Skeletal muscle tissue (tissue), 4 donors: Measurements from ENCODE around the gene CHAD. TPM values are rescaled to one million over a fixed set of nuclear protein-coding genes. Genes with fewer than 3 reads are reported as not detected.
A peak's percentile ranks its signal among the peaks of the same experiment; 100 is the strongest.

Experiments
- H3K27ac ChIP-seq: one replicate; pipeline ENCODE4 v1.7.0; 2013; ENCODE audit warnings: mild to moderate bottlenecking, low read depth, low read length, inconsistent platforms
- H3K27me3 ChIP-seq, 3 donors: one replicate each; pipeline ENCODE4 v1.7.0; 2013; ENCODE audit warnings: low read length in 3 of 3; ENCODE audit not compliant: control insufficient read depth in 3 of 3, insufficient read depth in 3 of 3
- H3K36me3 ChIP-seq, 3 donors: one replicate each; pipeline ENCODE4 v1.7.0; 2013; ENCODE audit warnings: low read length in 3 of 3; ENCODE audit not compliant: control insufficient read depth in 3 of 3, insufficient read depth in 3 of 3
- H3K4me1 ChIP-seq, 3 donors: one replicate each; pipeline ENCODE4 v1.7.0; 2013; ENCODE audit warnings: low read length in 3 of 3, mild to moderate bottlenecking in 3 of 3; ENCODE audit not compliant: control insufficient read depth in 3 of 3, insufficient read depth in 3 of 3
- H3K4me3 ChIP-seq, 3 donors: one replicate each; pipeline ENCODE4 v1.7.0; 2013; ENCODE audit warnings: low read length in 3 of 3
- H3K9ac ChIP-seq, 3 donors: one replicate each; pipeline ENCODE4 v1.7.0; 2013; ENCODE audit warnings: low read length in 3 of 3, mild to moderate bottlenecking in 3 of 3, moderate library complexity in 2 of 3, low read depth in 1 of 3
- H3K9me3 ChIP-seq, 3 donors: one replicate each; pipeline ENCODE4 v1.7.0; 2013; ENCODE audit warnings: low read length in 3 of 3; ENCODE audit not compliant: control insufficient read depth in 3 of 3
- total RNA-seq: library from RNA; depleted of rRNA; stranded (reverse); fragments of >200 nt; gene quantifications from one replicate; pipeline ENCODE4 v1.2.3, GENCODE V29; 2014
- donor health status: Osteomylitis.

CHAD gene
- total RNA-seq, 1 donor from 2014 or later, result 1.6 TPM

GRCh38 chr17:50482110-50482509, 13.4 kb upstream of the CHAD start:
- Histone ChIP-seq H3K4me1 (peaks cover 27 to 38% (median 34%) of the 10 kb centered on the region in 3 donors), H3K9me3 (no peaks in the 10 kb centered on the region), H3K4me3 (no peak overlapping the region), H3K36me3 (peaks cover 33 to 48% (median 36%) of the 10 kb centered on the region in 3 donors), H3K27ac (peak overlapping the region; percentile 77), H3K9ac (peak overlapping the region; percentile 10 to 60 (median 28)), H3K27me3 (no peaks in the 10 kb centered on the region)

GRCh38 chr17:50481648-50482047, 13.0 kb upstream of the CHAD start:
- Histone ChIP-seq H3K27ac (peak overlapping the region; percentile 77), H3K27me3 (peaks cover 0 to 1% (median 0%) of the 10 kb centered on the region in 3 donors), H3K9ac (peak overlapping the region; percentile 10 to 60 (median 28)), H3K4me3 (no peak overlapping the region), H3K4me1 (peaks cover 28 to 38% (median 34%) of the 10 kb centered on the region in 3 donors), H3K36me3 (peaks cover 32 to 46% (median 33%) of the 10 kb centered on the region in 3 donors), H3K9me3 (no peaks in the 10 kb centered on the region)

GRCh38 chr17:50480854-50481490, 12.3 kb upstream of the CHAD start:
- Histone ChIP-seq H3K27ac (no peak overlapping the region), H3K9ac (no peak overlapping the region), H3K36me3 (peaks cover 32 to 46% (median 33%) of the 10 kb centered on the region in 3 donors), H3K27me3 (peaks cover 0 to 6% (median 0%) of the 10 kb centered on the region in 3 donors), H3K4me3 (no peak overlapping the region), H3K4me1 (peaks cover 29 to 38% (median 34%) of the 10 kb centered on the region in 3 donors), H3K9me3 (no peaks in the 10 kb centered on the region)

GRCh38 chr17:50480142-50480764, 11.6 kb upstream of the CHAD start:
- Histone ChIP-seq H3K27ac (peak overlapping the region; percentile 91), H3K36me3 (peaks cover 26 to 39% (median 27%) of the 10 kb centered on the region in 3 donors), H3K9me3 (no peaks in the 10 kb centered on the region), H3K4me3 (peak overlapping the region in 1 of 3 donors; percentile 81), H3K4me1 (peaks cover 29 to 38% (median 34%) of the 10 kb centered on the region in 3 donors), H3K27me3 (peaks cover 0 to 6% (median 0%) of the 10 kb centered on the region in 3 donors), H3K9ac (peak overlapping the region in 2 of 3 donors; percentile 72 to 86)

- H3K27ac ChIP-seq, result peak overlapping the region; percentile 91
Observed at GRCh38 chr17:50479522-50480141, 11.0 kb upstream of the CHAD start.

GRCh38 chr17:50478391-50479381, 10.0 kb upstream of the CHAD start, which contains the start of gene RSAD1:
Gene RSAD1, plus strand, starts transcription at chr17:50478860. Its CDS starts 25 bp downstream, at chr17:50478885.
- Histone ChIP-seq H3K4me1 (peaks cover 29 to 38% (median 34%) of the 10 kb centered on the region in 3 donors), H3K27me3 (peaks cover 0 to 6% (median 0%) of the 10 kb centered on the region in 3 donors), H3K4me3 (peak within 1 kb of the TSS; percentile 81 to 91 (median 89)), H3K36me3 (peaks cover 16 to 27% (median 21%) of the 10 kb centered on the region in 3 donors), H3K27ac (peak within 1 kb of the TSS; percentile 91), H3K9me3 (no peaks in the 10 kb centered on the region), H3K9ac (peak within 1 kb of the TSS; percentile 86 to 94 (median 92))

More at GRCh38 chr17:50479522-50480141, 11.0 kb upstream of the CHAD start:
- Histone ChIP-seq H3K27me3 (peaks cover 0 to 6% (median 0%) of the 10 kb centered on the region in 3 donors), H3K9me3 (no peaks in the 10 kb centered on the region), H3K9ac (peak overlapping the region; percentile 72 to 94 (median 86)), H3K4me1 (peaks cover 29 to 38% (median 34%) of the 10 kb centered on the region in 3 donors), H3K4me3 (peak overlapping the region; percentile 81 to 91 (median 89)), H3K36me3 (peaks cover 21 to 33% (median 24%) of the 10 kb centered on the region in 3 donors)

GRCh38 chr17:50477976-50478375, 9.3 kb upstream of the CHAD start:
- Histone ChIP-seq H3K9ac (peak overlapping the region; percentile 86 to 94 (median 92)), H3K27ac (peak overlapping the region; percentile 91), H3K27me3 (peaks cover 0 to 6% (median 0%) of the 10 kb centered on the region in 3 donors), H3K36me3 (peaks cover 12 to 22% (median 16%) of the 10 kb centered on the region in 3 donors), H3K4me1 (peaks cover 24 to 35% (median 29%) of the 10 kb centered on the region in 3 donors), H3K4me3 (peak overlapping the region; percentile 81 to 91 (median 89)), H3K9me3 (no peaks in the 10 kb centered on the region)

GRCh38 chr17:50476545-50477315, 8.1 kb upstream of the CHAD start:
- no peaks in the 10 kb centered on the region for H3K9me3 ChIP-seq
- H3K4me3 ChIP-seq, result no peak overlapping the region
- H3K27ac ChIP-seq, result no peak overlapping the region

More at GRCh38 chr17:50476545-50477315, 8.1 kb upstream of the CHAD start:
- peak overlapping the region in 1 of 3 donors; percentile 5 for H3K9ac ChIP-seq
- peaks cover 0 to 6% (median 0%) of the 10 kb centered on the region in 3 donors for H3K27me3 ChIP-seq
- H3K36me3 ChIP-seq, result peaks cover 8 to 16% (median 16%) of the 10 kb centered on the region in 3 donors
- peaks cover 28 to 35% (median 30%) of the 10 kb centered on the region in 3 donors for H3K4me1 ChIP-seq
